ENCODE measurements around the gene KLHL11.

DNA sequence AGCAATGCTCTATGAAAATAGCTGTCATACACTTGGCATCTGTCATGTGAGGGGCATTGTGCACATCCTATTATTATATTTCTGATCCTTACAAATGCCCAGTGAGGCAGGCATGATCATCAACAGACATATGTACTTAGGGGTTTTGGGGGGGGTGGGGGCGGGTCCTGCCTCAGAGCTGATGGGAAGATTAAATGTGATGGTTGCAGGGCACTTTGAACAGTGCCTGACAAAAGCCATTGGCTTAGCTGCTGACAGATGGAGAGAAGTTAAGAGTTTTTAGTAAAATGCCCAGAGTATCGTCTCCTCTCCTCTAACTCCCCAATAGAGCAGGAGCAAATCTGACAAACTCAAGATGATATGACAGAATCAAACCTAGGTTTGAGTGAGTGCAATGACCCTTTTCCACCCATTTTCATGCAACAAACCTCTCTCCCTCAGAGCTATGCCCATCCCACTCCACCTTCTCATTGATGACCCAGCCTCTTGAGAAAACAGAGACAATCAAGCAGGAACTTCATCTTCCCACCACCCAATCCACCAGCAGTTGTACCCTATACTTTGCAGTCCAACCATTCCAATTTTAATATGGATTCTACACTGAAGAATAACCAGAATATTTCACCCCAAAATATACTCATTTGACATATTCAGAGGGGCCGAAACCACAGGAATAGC is 4.8 kb downstream of the KLHL11 start:
- TF ChIP-seq OSR1 (CRISPR knock-in tag; IDR thresholded peaks at IDR 0.05) (no peak), ESRRG (CRISPR knock-in tag; IDR thresholded peaks at IDR 0.05) (no peak), ZNF70 (CRISPR knock-in tag; IDR thresholded peaks at IDR 0.05) (no peak)
- TF ChIP-seq, protein P1, sequence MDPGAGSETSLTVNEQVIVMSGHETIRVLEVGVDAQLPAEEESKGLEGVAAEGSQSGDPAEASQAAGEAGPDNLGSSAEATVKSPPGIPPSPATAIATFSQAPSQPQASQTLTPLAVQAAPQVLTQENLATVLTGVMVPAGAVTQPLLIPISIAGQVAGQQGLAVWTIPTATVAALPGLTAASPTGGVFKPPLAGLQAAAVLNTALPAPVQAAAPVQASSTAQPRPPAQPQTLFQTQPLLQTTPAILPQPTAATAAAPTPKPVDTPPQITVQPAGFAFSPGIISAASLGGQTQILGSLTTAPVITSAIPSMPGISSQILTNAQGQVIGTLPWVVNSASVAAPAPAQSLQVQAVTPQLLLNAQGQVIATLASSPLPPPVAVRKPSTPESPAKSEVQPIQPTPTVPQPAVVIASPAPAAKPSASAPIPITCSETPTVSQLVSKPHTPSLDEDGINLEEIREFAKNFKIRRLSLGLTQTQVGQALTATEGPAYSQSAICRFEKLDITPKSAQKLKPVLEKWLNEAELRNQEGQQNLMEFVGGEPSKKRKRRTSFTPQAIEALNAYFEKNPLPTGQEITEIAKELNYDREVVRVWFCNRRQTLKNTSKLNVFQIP (CRISPR knock-in tag; IDR thresholded peaks at IDR 0.05; ENCODE audit: borderline replicate concordance, low read depth), result no peak
